ENCODE data around the gene TIMM9.
"Not testable (repeated sequence)": the region's sequence is repeated elsewhere in the genome, so short reads cannot be mapped to it uniquely, and the experiment has no call there.

TIMM9 gene

GRCh38 chr14:58427281-58428117 is at the start of gene TIMM9, which contains the start of gene KIAA0586:
TIMM9 (minus strand) TSS chr14:58427531; CDS start chr14:58411945, 15,586 bp downstream.
KIAA0586 (plus strand) TSS chr14:58427719; CDS start chr14:58428265, 546 bp downstream.
- DNase-seq: peak; percentile 94 to 97

- DNase-seq: no peak
These were observed 49.0 kb upstream of the TIMM9 start for GRCh38 chr14:58476320-58476719.

GRCh38 chr14:58469309-58469708 is 42.0 kb upstream of the TIMM9 start:
- DNase-seq: no peak

- no peak for DNase-seq
These were observed 40.2 kb upstream of the TIMM9 start for GRCh38 chr14:58467575-58467974.

- no peak for DNase-seq
These were observed 39.1 kb upstream of the TIMM9 start for GRCh38 chr14:58466459-58466858.

- DNase-seq: no peak
These were observed 38.1 kb upstream of the TIMM9 start for GRCh38 chr14:58465421-58465820.

GRCh38 chr14:58464652-58465051 is 37.3 kb upstream of the TIMM9 start:
- no peak for DNase-seq

GRCh38 chr14:58463147-58463546 is 35.8 kb upstream of the TIMM9 start:
- no peak for DNase-seq

- DNase-seq: no peak
These were observed 33.4 kb upstream of the TIMM9 start for GRCh38 chr14:58460772-58461171.

- no peak for DNase-seq
These were observed 28.4 kb upstream of the TIMM9 start for GRCh38 chr14:58455593-58456265.

- DNase-seq: no peak
These were observed 17.3 kb upstream of the TIMM9 start for GRCh38 chr14:58444627-58445026.

- DNase-seq: no peak
These were observed 12.1 kb upstream of the TIMM9 start for GRCh38 chr14:58439476-58439875.

GRCh38 chr14:58430156-58430555 is 2.8 kb upstream of the TIMM9 start:
- no peak for DNase-seq

- no peak for DNase-seq
These were observed 870 bp upstream of the TIMM9 start for GRCh38 chr14:58428118-58428683.

GRCh38 chr14:58426670-58427280 is 556 bp downstream of the TIMM9 start:
- peak; percentile 53 to 60 for DNase-seq

- not testable (repeated sequence) for DNase-seq
These were observed 10.4 kb downstream of the TIMM9 start for GRCh38 chr14:58416934-58417333.

GRCh38 chr14:58415636-58416547 is 11.4 kb downstream of the TIMM9 start:
- DNase-seq: no peak

- DNase-seq: no peak
These were observed 12.5 kb downstream of the TIMM9 start for GRCh38 chr14:58414845-58415244.

- DNase-seq: no peak
These were observed 18.6 kb downstream of the TIMM9 start for GRCh38 chr14:58408681-58409215.

- no peak for DNase-seq
These were observed 25.7 kb downstream of the TIMM9 start for GRCh38 chr14:58401587-58401986.

GRCh38 chr14:58398895-58399294 is 28.4 kb downstream of the TIMM9 start:
- no peak for DNase-seq

GRCh38 chr14:58398495-58398894 is 28.8 kb downstream of the TIMM9 start:
- no peak for DNase-seq

Measured in activated CD4-positive, alpha-beta T cell treated with anti-CD3 and anti-CD28 coated beads for 4 hours (primary cell).